Measurements from ENCODE around the gene NAB1.
A peak's percentile ranks its signal among the peaks of the same experiment; 100 is the strongest.
"Not testable (repeated sequence)": the region's sequence is repeated elsewhere in the genome, so short reads cannot be mapped to it uniquely, and the experiment has no call there.

NAB1 gene

GRCh38 chr2:190649035-190649797, at the start of gene NAB1:
Gene NAB1, plus strand, starts transcription at chr2:190649083. Its CDS starts 10,094 bp downstream, at chr2:190659177.
- DNase-seq (ENCODE audit: low read depth), result peak; percentile 17

- no peak for DNase-seq (ENCODE audit: low read depth)
Measured at GRCh38 chr2:190599546-190600220, 49.2 kb upstream of the NAB1 start.

GRCh38 chr2:190600293-190601103, 48.4 kb upstream of the NAB1 start:
- no peak for DNase-seq (ENCODE audit: low read depth)

- DNase-seq (ENCODE audit: low read depth), result no peak
Measured at GRCh38 chr2:190603374-190603773, 45.5 kb upstream of the NAB1 start.

GRCh38 chr2:190607014-190607597, 41.8 kb upstream of the NAB1 start:
- DNase-seq (ENCODE audit: low read depth), result no peak

GRCh38 chr2:190607657-190608357, 41.1 kb upstream of the NAB1 start:
- no peak for DNase-seq (ENCODE audit: low read depth)

- DNase-seq (ENCODE audit: low read depth), result not testable (repeated sequence)
Measured at GRCh38 chr2:190608863-190609262, 40.0 kb upstream of the NAB1 start.

GRCh38 chr2:190609397-190609796, 39.5 kb upstream of the NAB1 start:
- not testable (repeated sequence) for DNase-seq (ENCODE audit: low read depth)

GRCh38 chr2:190610528-190610927, 38.4 kb upstream of the NAB1 start:
- not testable (repeated sequence) for DNase-seq (ENCODE audit: low read depth)

- DNase-seq (ENCODE audit: low read depth), result no peak
Measured at GRCh38 chr2:190615555-190616200, 33.2 kb upstream of the NAB1 start.

GRCh38 chr2:190618030-190618429, 30.9 kb upstream of the NAB1 start:
- no peak for DNase-seq (ENCODE audit: low read depth)

GRCh38 chr2:190625691-190626090, 23.2 kb upstream of the NAB1 start:
- no peak for DNase-seq (ENCODE audit: low read depth)

- DNase-seq (ENCODE audit: low read depth), result no peak
Measured at GRCh38 chr2:190626641-190627210, 22.2 kb upstream of the NAB1 start.

GRCh38 chr2:190627448-190628412, 21.2 kb upstream of the NAB1 start:
- DNase-seq (ENCODE audit: low read depth), result no peak

GRCh38 chr2:190628591-190629319, 20.1 kb upstream of the NAB1 start:
- no peak for DNase-seq (ENCODE audit: low read depth)

GRCh38 chr2:190634381-190634780, 14.5 kb upstream of the NAB1 start:
- no peak for DNase-seq (ENCODE audit: low read depth)

- DNase-seq (ENCODE audit: low read depth), result no peak
Measured at GRCh38 chr2:190635781-190636180, 13.1 kb upstream of the NAB1 start.

- no peak for DNase-seq (ENCODE audit: low read depth)
Measured at GRCh38 chr2:190636361-190636760, 12.5 kb upstream of the NAB1 start.

GRCh38 chr2:190637281-190637734, 11.6 kb upstream of the NAB1 start:
- DNase-seq (ENCODE audit: low read depth), result no peak

Data from stimulated activated CD8-positive, alpha-beta memory T cell treated with anti-CD3 and anti-CD28 coated beads, Interleukin-15, amount 100 ng/mL, for 1 hour (primary cell).